ENCODE results near the gene ST6GALNAC3. TPM values are rescaled to one million over a fixed set of nuclear protein-coding genes. Genes with fewer than 3 reads are reported as not detected.

Gene ST6GALNAC3
- polyA plus RNA-seq, 1 donor, result 5.0 TPM

Other genes starting within 250 kb of the ST6GALNAC3 start
- not detected for gene ASB17, start 142.3 kb upstream of the ST6GALNAC3 start, polyA plus RNA-seq (ENCODE audit: insufficient read length)